22Rv1 (cell line): ENCODE measurements around the gene ADCY2.

Experiments
- ZFX ChIP-seq: fragments of 450-650 bp; IDR thresholded peaks from 2 replicates; pipeline ENCODE4 v1.6.1; 2017; ENCODE audit warnings: antibody characterized with exemption, borderline replicate concordance
- TF ChIP-seq, protein P1 (sequence below): fragments of 450-650 bp; IDR thresholded peaks from 2 replicates; pipeline ENCODE4 v1.5.1; 2017; ENCODE audit warnings: mild to moderate bottlenecking

DNA sequence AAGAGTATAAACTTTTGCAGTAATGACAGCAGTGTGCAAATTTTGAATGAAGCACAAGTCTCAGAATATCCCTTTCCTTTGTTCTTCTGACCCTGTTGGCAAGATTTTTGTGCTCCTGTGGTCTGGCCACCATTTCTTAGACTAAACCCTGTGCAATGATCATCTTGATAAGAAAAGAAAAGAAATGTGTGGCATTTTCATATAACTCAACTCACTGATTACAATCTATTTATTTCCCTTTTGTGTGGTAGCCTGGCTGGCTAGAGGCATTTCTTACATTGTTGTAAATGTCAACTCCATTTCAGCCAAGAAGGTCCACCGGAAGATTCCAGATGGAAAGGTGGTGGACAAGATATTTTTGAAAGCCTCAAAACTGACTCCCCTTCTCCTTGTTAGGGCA, 41.9 kb downstream of the ADCY2 start:
- TF ChIP-seq, protein P1, sequence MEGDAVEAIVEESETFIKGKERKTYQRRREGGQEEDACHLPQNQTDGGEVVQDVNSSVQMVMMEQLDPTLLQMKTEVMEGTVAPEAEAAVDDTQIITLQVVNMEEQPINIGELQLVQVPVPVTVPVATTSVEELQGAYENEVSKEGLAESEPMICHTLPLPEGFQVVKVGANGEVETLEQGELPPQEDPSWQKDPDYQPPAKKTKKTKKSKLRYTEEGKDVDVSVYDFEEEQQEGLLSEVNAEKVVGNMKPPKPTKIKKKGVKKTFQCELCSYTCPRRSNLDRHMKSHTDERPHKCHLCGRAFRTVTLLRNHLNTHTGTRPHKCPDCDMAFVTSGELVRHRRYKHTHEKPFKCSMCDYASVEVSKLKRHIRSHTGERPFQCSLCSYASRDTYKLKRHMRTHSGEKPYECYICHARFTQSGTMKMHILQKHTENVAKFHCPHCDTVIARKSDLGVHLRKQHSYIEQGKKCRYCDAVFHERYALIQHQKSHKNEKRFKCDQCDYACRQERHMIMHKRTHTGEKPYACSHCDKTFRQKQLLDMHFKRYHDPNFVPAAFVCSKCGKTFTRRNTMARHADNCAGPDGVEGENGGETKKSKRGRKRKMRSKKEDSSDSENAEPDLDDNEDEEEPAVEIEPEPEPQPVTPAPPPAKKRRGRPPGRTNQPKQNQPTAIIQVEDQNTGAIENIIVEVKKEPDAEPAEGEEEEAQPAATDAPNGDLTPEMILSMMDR, result no peak
- no peak for TF ChIP-seq ZFX
